Measurements from ENCODE around the gene GPR119.
"Not testable (repeated sequence)": the region's sequence is repeated elsewhere in the genome, so short reads cannot be mapped to it uniquely, and the experiment has no call there.

Gene GPR119

GRCh38 chrX:130385520-130385919, at the start of gene GPR119:
GPR119 (minus strand) TSS chrX:130385674; CDS start chrX:130385447, 227 bp downstream.
- DNase-seq (ENCODE audit: low read depth) = no peak

GRCh38 chrX:130429236-130429635, 43.8 kb upstream of the GPR119 start:
- DNase-seq (ENCODE audit: low read depth) = not testable (repeated sequence)

- DNase-seq (ENCODE audit: low read depth) = no peak
These were observed 41.1 kb upstream of the GPR119 start for GRCh38 chrX:130426531-130426930.

GRCh38 chrX:130419263-130419662, 33.8 kb upstream of the GPR119 start:
- no peak for DNase-seq (ENCODE audit: low read depth)

GRCh38 chrX:130418740-130419139, 33.3 kb upstream of the GPR119 start:
- no peak for DNase-seq (ENCODE audit: low read depth)

- DNase-seq (ENCODE audit: low read depth) = no peak
These were observed 32.6 kb upstream of the GPR119 start for GRCh38 chrX:130418066-130418465.

- DNase-seq (ENCODE audit: low read depth) = no peak
These were observed 31.3 kb upstream of the GPR119 start for GRCh38 chrX:130416785-130417184.

GRCh38 chrX:130415201-130415600, 29.7 kb upstream of the GPR119 start:
- peak; percentile 46 for DNase-seq (ENCODE audit: low read depth)

- no peak for DNase-seq (ENCODE audit: low read depth)
These were observed 29.3 kb upstream of the GPR119 start for GRCh38 chrX:130414800-130415199.

GRCh38 chrX:130413415-130413814, 27.9 kb upstream of the GPR119 start:
- DNase-seq (ENCODE audit: low read depth) = peak; percentile 30

GRCh38 chrX:130402208-130402684, 16.8 kb upstream of the GPR119 start:
- DNase-seq (ENCODE audit: low read depth) = no peak

- peak; percentile 49 for DNase-seq (ENCODE audit: low read depth)
These were observed 16.1 kb upstream of the GPR119 start, which contains the start of gene RBMX2 for GRCh38 chrX:130401415-130402207. RBMX2 (plus strand) TSS chrX:130401987; CDS start chrX:130402033, 46 bp downstream.

- DNase-seq (ENCODE audit: low read depth) = no peak
These were observed 9.9 kb upstream of the GPR119 start for GRCh38 chrX:130395341-130395740.

- DNase-seq (ENCODE audit: low read depth) = peak; percentile 33
These were observed 8.1 kb upstream of the GPR119 start for GRCh38 chrX:130393451-130394074.

- DNase-seq (ENCODE audit: low read depth) = no peak
These were observed 934 bp upstream of the GPR119 start for GRCh38 chrX:130386408-130386808.

- no peak for DNase-seq (ENCODE audit: low read depth)
These were observed 7.3 kb downstream of the GPR119 start for GRCh38 chrX:130378024-130378669.

GRCh38 chrX:130376077-130376476, 9.4 kb downstream of the GPR119 start:
- no peak for DNase-seq (ENCODE audit: low read depth)

- DNase-seq (ENCODE audit: low read depth) = not testable (repeated sequence)
These were observed 33.4 kb downstream of the GPR119 start for GRCh38 chrX:130352050-130352449.

- DNase-seq (ENCODE audit: low read depth) = no peak
These were observed 33.9 kb downstream of the GPR119 start for GRCh38 chrX:130351567-130351966.

GRCh38 chrX:130347321-130347720, 38.2 kb downstream of the GPR119 start:
- no peak for DNase-seq (ENCODE audit: low read depth)

GRCh38 chrX:130343411-130343810, 42.1 kb downstream of the GPR119 start:
- DNase-seq (ENCODE audit: low read depth) = peak; percentile 23

GRCh38 chrX:130340271-130340670, 45.2 kb downstream of the GPR119 start:
- DNase-seq (ENCODE audit: low read depth) = no peak

Data from amniotic epithelial cell (primary cell).